PC-9 (cell line): Measurements from ENCODE around the gene MYRIP. TPM values are rescaled to one million over a fixed set of nuclear protein-coding genes. Genes with fewer than 3 reads are reported as not detected.

ENCODE experiments used
- BruUV-seq: library from RNA; stranded (reverse); fragments of 400-500 nt; replicated peaks from 2 replicates; lab custom pipeline; 2021; lab: Mats Ljungman, UMichigan
- CTCF ChIA-PET: fragments of 300-600 bp; sonication (Branson Sonifier 250); formaldehyde crosslinking; loops from one replicate; lab custom pipeline; 2022; ENCODE audit warnings: antibody characterized with exemption; lab: Charles Lee
- POLR2A ChIA-PET: fragments of 300-600 bp; sonication (Branson Sonifier 250); formaldehyde crosslinking; loops from one replicate; lab custom pipeline; 2022; ENCODE audit warnings: antibody characterized with exemption; ENCODE audit not compliant: unreplicated experiment; lab: Charles Lee
- DNase-seq, 2 experiments: peaks; one replicate each; pipeline versions ENCODE4 v3.0.0 to v3.0.0-alpha.2; 2015 to 2022; ENCODE audit warnings: mixed read lengths in 1 of 2
- H2AFZ ChIP-seq: fragments of 200-600 bp; sonication (generic); 2 replicates; pipeline ENCODE4 v1.8.1; 2017; ENCODE audit warnings: antibody characterized with exemption
- H3F3A ChIP-seq: fragments of 200-600 bp; sonication (generic); 2 replicates; pipeline ENCODE4 v1.8.1; 2017; ENCODE audit warnings: antibody characterized with exemption, mild to moderate bottlenecking, low read depth; ENCODE audit not compliant: insufficient read depth
- H3K27ac ChIP-seq: fragments of 200-600 bp; sonication (generic); 2 replicates; pipeline ENCODE4 v1.6.1; 2016; ENCODE audit warnings: mixed run types
- H3K27me3 ChIP-seq: fragments of 200-600 bp; sonication (generic); 2 replicates; pipeline ENCODE4 v1.6.1; 2016; ENCODE audit warnings: low read depth, mixed run types; ENCODE audit not compliant: insufficient read depth
- H3K36me3 ChIP-seq: fragments of 200-600 bp; sonication (generic); 2 replicates; pipeline ENCODE4 v1.6.1; 2016; ENCODE audit warnings: low read depth, mixed run types
- H3K4me1 ChIP-seq: fragments of 200-600 bp; sonication (generic); replicated peaks from 2 replicates; pipeline ENCODE4 v1.6.1; 2016; ENCODE audit warnings: mixed run types; ENCODE audit not compliant: insufficient read depth
- H3K4me2 ChIP-seq: fragments of 200-600 bp; sonication (generic); 2 replicates; pipeline ENCODE4 v1.6.1; 2017; ENCODE audit warnings: mixed run types
- H3K4me3 ChIP-seq: fragments of 200-600 bp; sonication (generic); 2 replicates; pipeline ENCODE4 v1.6.1; 2016; ENCODE audit warnings: mixed run types
- H3K79me2 ChIP-seq: fragments of 200-600 bp; sonication (generic); 2 replicates; pipeline ENCODE4 v1.6.1; 2017; ENCODE audit warnings: low read depth, mixed run types
- H3K9me2 ChIP-seq: fragments of 200-600 bp; sonication (generic); 2 replicates; pipeline ENCODE4 v1.8.1; 2017; ENCODE audit warnings: mild to moderate bottlenecking; ENCODE audit not compliant: insufficient read depth
- H3K9me3 ChIP-seq: fragments of 200-600 bp; sonication (generic); 2 replicates; pipeline ENCODE4 v1.8.1; 2016; ENCODE audit warnings: low read depth; ENCODE audit not compliant: insufficient read depth
- H4K20me1 ChIP-seq: fragments of 200-600 bp; sonication (generic); 2 replicates; pipeline ENCODE4 v1.8.1; 2017; ENCODE audit not compliant: insufficient read depth
- CTCF ChIP-seq: fragments of 200-600 bp; sonication (generic); conservative IDR thresholded peaks from 2 replicates; pipeline ENCODE4 v1.6.1; 2017; ENCODE audit warnings: mixed run types, antibody characterized with exemption, mild to moderate bottlenecking, moderate library complexity
- EZH2 ChIP-seq: fragments of 200-600 bp; sonication (generic); IDR thresholded peaks from 2 replicates; pipeline ENCODE4 v1.8.0; 2017; ENCODE audit warnings: antibody characterized with exemption, low read depth
- intact Hi-C: fragments of 100-400 bp; cut with micrococcal nuclease; formaldehyde crosslinking; loops from one replicate; pipeline ENCODE4 v1.10.0; 2022; ENCODE audit not compliant: unreplicated experiment
- total RNA-seq: library from RNA; stranded (reverse); gene quantifications from 2 replicates; pipeline ENCODE4 v1.2.3, GENCODE V29; 2021

The MYRIP gene
- total RNA-seq, 1 experiment from 2014 or later: not detected

GRCh38 chr3:39977058-39977794 lies 167.8 kb downstream of the MYRIP start:
- no peak overlapping the region for H2AFZ ChIP-seq
- H3K9me2 ChIP-seq: no peaks in the 10 kb centered on the region
- H3K27me3 ChIP-seq: no peaks in the 10 kb centered on the region
- H3K36me3 ChIP-seq: no peaks in the 10 kb centered on the region
- ChIA-PET POLR2A (no interaction called here), CTCF (no interaction called here)
- H3K4me1 ChIP-seq: no peaks in the 10 kb centered on the region
- no peaks in the 10 kb centered on the region for H4K20me1 ChIP-seq
- no peak overlapping the region for H3K4me2 ChIP-seq
- no peak for DNase-seq
- H3K4me3 ChIP-seq: no peak overlapping the region
- BruUV-seq: no TSS peak
- TF ChIP-seq CTCF (no peak), EZH2 (no peak)
- H3K79me2 ChIP-seq: no peaks in the 10 kb centered on the region
- H3F3A ChIP-seq: no peaks in the 10 kb centered on the region
- intact Hi-C loops: no loop called here
- no peaks in the 10 kb centered on the region for H3K9me3 ChIP-seq
- no peak overlapping the region for H3K27ac ChIP-seq

GRCh38 chr3:39978308-39978707 lies 168.9 kb downstream of the MYRIP start:
- no peaks in the 10 kb centered on the region for H3K27me3 ChIP-seq
- TF ChIP-seq EZH2: no peak
- TF ChIP-seq CTCF: no peak
- POLR2A ChIA-PET: no interaction called here
- H4K20me1 ChIP-seq: no peaks in the 10 kb centered on the region
- no peaks in the 10 kb centered on the region for H3K9me2 ChIP-seq
- intact Hi-C loops: no loop called here
- CTCF ChIA-PET: no interaction called here
- no peaks in the 10 kb centered on the region for H3K36me3 ChIP-seq
- no peak for DNase-seq
- no peak overlapping the region for H3K4me2 ChIP-seq
- no peaks in the 10 kb centered on the region for H3F3A ChIP-seq
- H3K9me3 ChIP-seq: no peaks in the 10 kb centered on the region
- BruUV-seq: no TSS peak
- H3K27ac ChIP-seq: no peak overlapping the region
- no peaks in the 10 kb centered on the region for H3K4me1 ChIP-seq
- no peak overlapping the region for H3K4me3 ChIP-seq
- H3K79me2 ChIP-seq: no peaks in the 10 kb centered on the region
- no peak overlapping the region for H2AFZ ChIP-seq

- no TSS peak for BruUV-seq
- no peaks in the 10 kb centered on the region for H3K36me3 ChIP-seq
- no peak overlapping the region for H3K4me3 ChIP-seq
- H3K9me2 ChIP-seq: no peaks in the 10 kb centered on the region
- no peak overlapping the region for H3K27ac ChIP-seq
- no peak overlapping the region for H2AFZ ChIP-seq
- no peaks in the 10 kb centered on the region for H4K20me1 ChIP-seq
- H3K79me2 ChIP-seq: no peaks in the 10 kb centered on the region
- no peaks in the 10 kb centered on the region for H3K4me1 ChIP-seq
- no peak for DNase-seq
- intact Hi-C loops: no loop called here
- ChIA-PET POLR2A (interaction anchor here (0.7 kb wide), 1 partner anchor 879 kb away, joined by 4 read pairs; no protein-coding TSS in a partner anchor), CTCF (no interaction called here)
- no peaks in the 10 kb centered on the region for H3K9me3 ChIP-seq
- no peak overlapping the region for H3K4me2 ChIP-seq
- no peak for TF ChIP-seq EZH2
- no peak for TF ChIP-seq CTCF
- H3F3A ChIP-seq: no peaks in the 10 kb centered on the region
- no peaks in the 10 kb centered on the region for H3K27me3 ChIP-seq
Observed at GRCh38 chr3:39980058-39980457, 170.6 kb downstream of the MYRIP start.
